Left renal cortex interstitium (tissue), 4 donors: ENCODE measurements around the gene CARD14. TPM values are rescaled to one million over a fixed set of nuclear protein-coding genes. Genes with fewer than 3 reads are reported as not detected.

ENCODE experiments used
- DNase-seq, 4 donors: peaks; one replicate each; pipeline ENCODE4 v3.0.0-alpha.2; 2013; ENCODE audit warnings: low read depth in 4 of 4, low spot score in 2 of 4, missing footprints in 1 of 4
- polyA plus RNA-seq, 4 donors: library from polyadenylated mRNA; unstranded; fragments of 120-200 nt; gene quantifications; one replicate each; pipeline ENCODE4 v1.2.1, GENCODE V29; 2013; ENCODE audit not compliant: insufficient read length in 4 of 4

Gene CARD14
- polyA plus RNA-seq, 4 donors, result 0.56 to 3.0 (median 2.3) TPM

DNA sequence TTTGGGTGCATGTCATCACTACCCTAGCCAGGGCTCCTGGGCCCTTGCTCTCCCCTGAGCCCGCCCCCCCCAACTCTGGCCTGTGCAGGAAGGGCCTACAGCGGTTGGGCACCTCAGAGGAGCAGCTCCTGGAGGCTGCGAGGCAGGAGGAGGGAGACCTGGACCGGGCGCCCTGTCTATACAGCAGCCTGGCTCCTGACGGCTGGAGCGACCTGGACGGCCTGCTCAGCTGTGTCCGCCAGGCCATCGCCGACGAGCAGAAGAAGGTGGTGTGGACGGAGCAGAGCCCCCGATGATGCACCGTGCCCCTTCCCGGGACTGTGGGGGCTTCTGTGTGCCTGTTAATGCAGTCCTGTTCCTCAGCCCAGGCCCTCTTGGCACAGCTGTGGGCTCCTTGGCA is 38.2 kb downstream of the CARD14 start:
- no peak for DNase-seq

DNA sequence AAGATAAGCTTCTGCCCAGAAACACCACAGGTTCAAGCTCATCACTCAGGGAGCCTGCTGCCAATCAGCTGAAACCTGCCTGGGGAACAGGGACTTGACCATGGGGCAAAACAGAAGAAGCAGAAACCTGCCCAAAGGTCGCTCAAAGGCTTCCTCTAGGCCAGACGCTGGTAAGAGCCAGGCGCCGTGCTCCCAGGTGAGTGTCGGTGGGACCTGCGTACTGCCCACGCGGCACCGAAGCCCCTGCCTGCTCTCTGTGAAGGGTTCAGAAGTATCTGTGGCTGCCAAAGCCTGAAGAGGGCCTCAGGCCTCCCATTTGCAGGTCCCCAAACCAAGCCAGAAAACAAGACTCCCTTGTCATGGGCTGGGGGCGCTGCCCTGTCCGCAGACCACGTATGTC is 39.9 kb downstream of the CARD14 start:
- no peak for DNase-seq

DNA sequence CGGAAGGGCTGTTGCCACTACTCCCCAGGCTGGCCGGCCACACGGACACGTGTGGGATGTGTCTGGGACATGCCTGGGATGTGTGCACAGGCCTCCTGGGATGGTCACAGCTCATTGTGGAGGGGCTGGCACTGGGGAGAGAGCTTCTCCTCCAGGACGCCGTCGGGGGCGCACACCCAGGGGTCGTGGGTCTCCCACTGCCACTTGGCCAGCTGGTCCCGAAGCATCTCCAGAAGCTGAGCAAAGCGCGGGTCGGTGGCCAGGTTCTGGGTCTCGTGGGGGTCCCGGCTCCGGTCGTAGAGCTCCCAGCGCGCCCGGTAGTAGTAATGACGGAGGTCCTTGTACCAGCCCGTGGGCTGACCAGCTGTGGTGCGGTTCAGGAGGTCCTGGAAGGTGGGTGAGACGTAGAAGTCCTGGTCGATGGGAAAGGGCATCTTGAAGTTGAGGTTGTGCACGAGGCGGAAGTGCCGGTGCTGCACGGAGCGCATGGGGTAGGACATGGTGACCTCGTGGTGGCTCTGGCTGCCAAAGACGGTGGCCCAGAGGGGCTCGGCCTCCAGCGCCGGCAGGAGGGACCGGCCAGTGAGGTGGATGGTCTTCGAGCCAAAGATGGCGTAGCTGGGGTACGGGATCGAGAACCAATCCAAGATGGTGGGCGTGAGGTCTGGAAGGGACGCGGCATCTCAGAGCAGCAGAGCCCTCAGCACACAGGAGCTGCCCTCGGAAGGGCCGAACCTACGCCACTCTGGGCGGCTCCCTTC is 40.7 kb downstream of the CARD14 start:
- no peak for DNase-seq

DNA sequence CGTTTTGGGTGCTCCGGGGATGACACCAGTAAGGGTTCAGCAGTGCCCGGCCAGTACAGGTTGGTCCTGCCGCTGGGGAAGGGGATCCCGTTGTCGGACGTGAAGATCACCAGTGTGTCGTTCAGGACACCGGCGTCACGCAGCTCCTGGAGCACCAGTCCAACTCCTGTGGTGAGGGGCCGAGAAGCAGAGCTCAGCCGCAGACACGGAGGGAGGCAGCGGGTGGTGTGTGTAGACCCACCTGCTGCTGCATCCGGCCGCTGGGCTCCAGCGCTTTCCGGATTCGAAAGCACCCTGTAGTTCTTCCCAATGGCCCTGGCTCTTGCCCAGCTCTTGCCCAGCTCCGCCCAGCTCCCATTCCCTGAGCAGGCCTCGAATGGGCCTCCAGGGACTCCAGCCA is 42.3 kb downstream of the CARD14 start:
- no peak for DNase-seq

DNA sequence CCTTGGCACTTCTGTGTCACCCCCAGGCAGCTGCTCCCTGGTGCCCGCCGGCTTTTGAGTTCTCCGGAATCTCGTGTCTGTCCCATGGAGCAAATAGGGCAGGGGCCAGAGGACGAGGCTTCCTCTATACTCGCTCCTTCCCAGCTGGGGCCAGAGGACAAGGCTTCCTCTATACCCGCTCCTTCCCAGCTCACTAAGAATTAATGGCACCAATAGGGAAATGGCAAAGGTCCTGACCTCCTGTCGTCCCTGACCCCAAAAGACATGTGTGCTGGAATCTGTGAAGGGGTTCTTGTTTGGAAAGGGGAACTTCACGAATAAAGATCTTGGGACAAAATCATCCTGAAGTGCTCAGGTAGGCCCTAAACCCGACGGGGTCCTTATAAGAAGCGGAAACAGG is 42.7 kb downstream of the CARD14 start:
- no peak for DNase-seq

DNA sequence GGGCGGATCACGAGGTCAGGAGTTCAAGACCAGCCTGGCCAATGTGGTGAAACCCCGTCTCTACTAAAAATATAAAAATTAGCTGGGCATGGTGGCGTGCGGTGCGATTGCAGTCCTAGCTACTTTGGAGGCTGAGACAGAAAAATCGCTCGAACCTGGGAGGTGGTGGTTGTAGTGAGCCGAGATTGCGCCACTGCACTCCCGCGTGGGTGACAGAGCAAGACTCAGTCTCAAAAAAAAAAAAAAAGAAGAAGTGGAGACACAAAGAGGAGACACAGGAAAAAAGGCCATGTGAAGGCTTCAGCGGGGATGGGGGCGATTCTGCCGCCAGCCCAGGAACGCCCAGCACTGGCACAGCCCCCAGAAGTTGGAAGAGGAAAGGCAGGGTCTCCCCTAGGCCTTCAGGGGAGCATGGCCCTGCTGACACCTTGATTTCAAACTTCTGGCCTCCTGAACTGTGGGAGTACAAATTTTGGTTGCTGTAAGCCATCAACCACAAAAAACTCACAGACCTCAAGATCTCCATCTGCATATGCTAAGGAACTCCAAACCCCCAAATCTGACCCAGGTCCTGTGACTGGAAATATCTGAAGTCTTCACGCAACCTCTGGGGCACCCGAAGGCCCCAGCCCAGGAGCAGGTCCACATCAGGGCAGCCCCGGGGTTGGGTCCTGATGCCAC is 43.3 kb downstream of the CARD14 start:
- no peak for DNase-seq

DNA sequence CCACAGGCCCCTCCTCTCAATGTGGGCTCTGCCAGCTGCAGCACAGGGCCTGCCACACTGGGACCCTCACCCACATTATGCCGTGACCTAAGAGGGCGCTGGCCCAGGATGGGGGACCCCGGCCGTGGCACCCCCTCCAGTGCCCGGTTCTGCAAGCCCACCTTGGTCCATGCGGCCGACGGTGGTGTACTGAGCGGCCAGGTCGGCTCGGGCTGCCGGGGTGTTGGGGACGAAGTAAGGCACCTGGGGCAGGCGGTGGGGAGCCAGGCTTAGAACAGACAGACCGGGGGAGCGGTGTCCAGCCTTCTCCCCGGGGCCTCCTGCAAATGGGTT is 43.8 kb downstream of the CARD14 start:
- no peak for DNase-seq

DNA sequence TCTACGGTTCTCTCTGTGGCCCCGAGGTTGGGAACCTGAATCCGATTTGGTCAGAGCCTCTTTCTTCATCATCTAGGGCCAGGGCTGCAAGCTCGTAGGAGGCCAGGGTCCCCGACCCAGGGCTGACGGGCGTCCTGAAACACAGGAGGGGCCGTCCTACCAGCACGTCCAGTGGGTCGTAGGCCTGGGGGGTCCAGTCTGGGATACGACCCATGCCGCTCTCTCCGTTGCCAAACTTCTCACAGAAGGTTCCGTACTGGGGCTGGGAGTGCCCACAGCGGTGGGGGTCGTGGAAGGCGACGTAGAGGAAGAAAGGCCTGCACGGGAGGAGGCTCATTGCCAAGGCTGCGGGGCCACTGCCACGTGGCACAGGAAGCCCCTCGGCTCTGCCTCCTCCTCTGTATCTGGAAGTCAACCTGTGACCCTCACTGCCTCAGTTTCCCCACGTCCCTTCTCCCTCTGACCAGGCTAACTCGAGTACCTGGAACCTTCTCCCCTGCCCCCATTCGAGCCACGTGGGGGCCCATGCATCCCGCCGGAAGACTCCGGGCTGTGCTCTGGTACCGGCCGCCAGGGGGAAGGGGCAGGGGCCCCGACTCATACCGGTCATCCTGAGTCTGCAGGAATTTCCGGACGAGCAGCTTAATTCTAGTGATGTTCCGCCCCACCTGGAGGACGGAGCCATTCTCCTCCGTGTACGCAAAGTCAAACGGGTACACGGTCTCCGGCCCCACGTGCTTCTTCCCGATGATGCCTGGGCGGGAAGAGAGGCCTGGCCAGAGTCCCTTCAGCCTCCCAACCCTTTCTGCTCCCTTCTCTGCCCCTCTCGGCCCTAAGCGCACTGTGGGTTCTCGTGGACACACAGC is 44.4 kb downstream of the CARD14 start:
- DNase-seq, result no peak

DNA sequence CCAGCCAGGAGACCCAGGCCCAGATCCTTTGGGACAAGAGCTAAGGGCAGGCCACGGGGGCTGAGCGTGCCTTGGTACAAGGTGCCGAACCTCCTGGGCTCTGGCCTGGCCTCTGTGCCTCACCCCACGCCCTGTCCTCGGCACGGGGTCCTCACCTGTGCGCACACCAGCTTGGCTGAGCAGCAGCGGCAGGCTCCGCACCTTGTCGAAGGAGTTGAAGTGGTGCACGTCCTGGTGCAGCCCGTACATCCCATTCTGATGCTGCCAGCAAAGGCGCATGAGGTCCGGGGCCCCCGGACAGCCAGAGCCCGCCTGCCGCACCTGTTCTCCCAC is 45.0 kb downstream of the CARD14 start:
- DNase-seq, result no peak

DNA sequence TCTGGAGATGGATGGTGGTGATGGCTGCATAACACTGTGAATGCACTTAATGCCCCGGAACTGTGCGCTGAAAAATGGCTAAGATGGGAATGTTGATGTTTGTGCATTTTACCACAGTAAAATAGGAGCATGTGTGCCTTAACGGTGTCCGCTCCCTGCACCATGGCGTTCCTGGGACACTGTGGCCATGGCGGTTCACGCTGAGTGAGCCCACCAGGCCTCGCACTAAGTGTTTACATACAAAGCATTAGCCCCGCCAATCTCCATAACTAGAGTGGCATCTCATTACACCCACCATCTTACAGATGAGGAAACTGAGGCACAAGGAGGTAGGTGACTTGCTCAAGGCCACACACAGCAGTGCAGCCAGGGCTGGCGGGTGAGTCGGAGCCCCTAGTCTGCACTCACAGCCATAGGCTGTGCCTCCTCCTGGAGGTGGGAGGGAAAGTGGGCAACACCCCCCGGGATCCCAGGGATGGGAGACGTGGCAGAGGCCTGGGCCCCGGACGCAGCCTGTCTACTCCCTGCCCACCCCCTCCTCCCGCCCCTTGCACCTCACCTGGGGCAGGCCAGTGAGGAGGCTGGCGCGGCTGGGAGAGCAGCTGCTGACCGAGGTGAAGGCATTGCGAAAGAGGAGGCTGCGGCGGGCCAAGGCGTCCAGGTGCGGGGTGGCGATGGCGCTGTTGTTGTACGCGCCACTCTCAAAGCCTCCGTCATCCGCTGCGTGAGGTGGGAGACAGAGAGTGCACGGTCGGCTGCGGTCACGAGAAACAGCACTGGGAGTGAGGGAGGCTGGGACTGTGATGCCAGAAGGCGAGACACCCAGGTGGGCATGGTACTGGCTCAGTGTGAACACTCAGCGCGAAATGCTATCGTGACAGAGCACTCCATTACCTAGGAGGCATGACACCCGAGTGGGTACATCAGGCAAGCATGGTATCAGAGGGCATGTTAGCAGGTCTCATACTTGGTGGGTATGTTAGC is 46.9 kb downstream of the CARD14 start:
- DNase-seq, result no peak

DNA sequence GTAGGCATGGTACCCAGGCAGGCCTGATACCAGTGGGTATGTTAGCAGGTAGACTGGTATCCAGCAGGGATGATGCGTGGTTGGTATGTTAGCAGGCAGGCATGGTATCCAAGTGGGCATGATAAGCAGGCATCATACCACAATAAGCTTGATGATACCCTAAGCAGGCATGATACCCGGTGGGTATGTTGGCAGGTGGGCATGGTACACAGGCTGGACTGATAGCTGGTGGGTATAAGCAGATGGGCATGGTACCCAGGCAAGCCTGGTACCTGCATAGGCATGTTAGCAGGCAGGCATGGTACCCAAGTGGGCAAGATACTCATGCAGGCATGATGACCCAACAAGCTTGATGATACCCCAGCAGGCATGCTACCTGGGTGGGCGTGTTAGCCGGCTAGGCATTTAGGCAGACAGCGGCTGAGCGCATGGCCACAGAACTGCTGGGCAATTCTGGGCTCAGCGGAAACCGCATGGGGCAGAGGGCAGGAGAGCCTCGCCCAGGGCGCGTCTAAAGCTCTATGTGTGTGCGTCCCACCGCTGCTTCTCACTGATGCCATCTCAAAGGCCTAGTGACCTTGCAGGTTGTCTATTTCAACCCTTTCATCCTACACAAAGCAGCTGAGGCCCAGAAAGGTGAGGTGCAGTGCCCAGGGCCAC is 48.0 kb downstream of the CARD14 start:
- no peak for DNase-seq

DNA sequence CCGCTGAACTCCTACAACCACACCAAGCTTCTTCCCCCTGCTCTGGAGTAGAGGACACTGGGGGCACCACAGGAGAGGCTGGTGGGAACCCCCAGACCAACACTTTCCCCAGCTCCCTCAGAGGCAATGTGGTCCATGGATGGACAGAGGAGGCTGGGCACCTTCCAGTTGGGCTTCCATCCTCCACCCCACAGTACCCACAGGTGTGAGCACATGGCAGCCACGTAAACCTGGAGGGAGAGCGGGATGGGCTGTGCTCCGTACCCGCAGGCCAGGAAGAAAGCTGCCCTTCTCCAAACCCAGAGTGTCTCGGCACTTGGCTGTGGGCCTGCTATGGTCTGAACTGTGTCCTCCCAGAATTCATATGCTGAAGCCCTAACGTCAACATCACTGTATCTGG is 48.6 kb downstream of the CARD14 start:
- DNase-seq, result no peak

DNA sequence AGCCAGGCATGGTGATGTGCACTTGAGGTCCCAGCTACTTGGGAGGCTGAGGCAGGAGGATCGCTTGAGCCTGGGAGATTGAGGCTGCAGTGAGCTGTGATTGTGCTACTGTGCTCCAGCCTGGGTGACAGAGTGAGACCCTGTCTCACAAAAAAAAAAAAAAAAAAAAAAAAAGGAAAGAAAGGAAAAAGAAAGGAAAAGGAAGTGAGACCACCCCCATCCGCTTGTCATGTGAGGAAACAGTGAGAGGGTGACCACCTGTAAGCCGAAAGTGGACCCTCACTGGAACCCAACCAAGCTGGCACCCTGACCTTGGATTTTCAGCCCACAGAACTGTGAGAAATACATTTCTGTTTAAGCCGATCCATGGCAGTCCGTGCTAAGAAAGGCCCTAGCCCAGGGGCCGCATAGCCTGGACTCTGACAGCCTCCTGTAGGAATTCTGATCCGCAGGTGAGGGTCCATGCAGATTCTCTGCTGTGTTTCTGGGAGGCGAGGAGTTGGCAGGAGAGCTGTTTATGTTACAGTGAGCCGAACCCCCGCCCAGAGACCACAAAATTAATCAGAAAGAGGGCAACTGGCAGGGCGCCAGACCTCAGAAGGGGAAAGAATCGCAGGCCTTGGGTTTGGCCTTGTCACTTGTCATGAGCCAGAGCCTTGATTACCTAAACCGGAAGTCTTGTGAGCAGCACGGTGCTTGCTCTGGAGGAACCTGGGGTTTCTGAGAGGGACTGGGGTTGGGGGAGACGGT is 49.4 kb downstream of the CARD14 start:
- peak in 1 of 4 donors; percentile 32 for DNase-seq

DNA sequence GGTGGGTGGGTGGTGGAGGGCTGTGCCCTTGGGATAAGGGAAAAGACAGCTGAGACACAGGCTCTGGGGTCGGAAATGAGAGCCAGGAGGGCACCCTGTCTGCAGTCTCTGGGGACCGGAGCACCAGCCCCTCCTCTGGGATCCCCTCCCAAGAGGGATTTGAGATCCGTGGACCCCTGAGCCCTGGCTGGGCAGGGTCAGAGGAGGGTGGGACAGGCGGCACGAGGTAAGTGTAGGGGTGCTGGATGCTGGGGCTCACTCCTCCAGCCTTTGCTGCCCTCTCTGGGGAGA is 49.9 kb downstream of the CARD14 start:
- no peak for DNase-seq

DNA sequence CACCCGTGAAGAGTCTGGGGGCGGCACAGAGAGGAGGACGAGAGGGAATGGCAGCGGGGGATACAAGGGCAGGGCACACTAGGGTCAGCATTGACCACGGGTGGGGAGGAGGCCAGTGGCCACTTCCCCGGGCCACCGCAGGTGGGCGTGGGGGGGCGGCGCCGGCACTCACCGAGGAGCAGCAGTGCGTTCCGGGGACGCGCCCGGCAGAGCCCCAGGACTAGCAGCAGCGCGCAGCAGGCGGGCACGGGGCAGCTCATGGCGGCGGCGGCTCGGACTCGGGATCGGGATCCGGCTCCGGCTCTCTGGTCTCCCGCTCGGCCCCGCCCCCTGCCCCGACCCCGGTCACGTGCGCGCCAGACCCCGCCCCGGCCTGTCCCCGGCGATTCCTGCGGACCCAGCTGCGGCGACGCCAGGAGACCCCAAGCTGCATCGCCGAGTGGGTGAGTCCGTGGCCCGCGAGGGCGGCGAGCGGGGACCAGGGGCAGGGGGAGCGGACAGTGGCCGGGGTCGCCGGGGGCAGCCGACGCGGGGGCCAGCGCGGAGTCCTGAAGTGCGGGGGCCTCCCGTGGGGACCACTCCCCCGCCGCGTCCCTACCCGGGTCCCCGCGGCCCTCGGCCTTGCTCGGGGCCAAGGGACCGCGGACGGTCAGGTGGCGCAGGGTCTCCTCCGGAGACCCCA is 50.4 kb downstream of the CARD14 start, which contains the start of the genes SGSH and SLC26A11:
Gene SGSH, minus strand, starts transcription at position 280 of the 682 bp plus-strand sequence. Its CDS starts 20 bp downstream, at position 260.
Gene SLC26A11, plus strand, starts transcription at position 374 of the 682 bp plus-strand sequence. CDS start 1,134 bp downstream, outside the sequence.
- DNase-seq, result peak in 3 of 4 donors; percentile 46 to 49 (median 48)

DNA sequence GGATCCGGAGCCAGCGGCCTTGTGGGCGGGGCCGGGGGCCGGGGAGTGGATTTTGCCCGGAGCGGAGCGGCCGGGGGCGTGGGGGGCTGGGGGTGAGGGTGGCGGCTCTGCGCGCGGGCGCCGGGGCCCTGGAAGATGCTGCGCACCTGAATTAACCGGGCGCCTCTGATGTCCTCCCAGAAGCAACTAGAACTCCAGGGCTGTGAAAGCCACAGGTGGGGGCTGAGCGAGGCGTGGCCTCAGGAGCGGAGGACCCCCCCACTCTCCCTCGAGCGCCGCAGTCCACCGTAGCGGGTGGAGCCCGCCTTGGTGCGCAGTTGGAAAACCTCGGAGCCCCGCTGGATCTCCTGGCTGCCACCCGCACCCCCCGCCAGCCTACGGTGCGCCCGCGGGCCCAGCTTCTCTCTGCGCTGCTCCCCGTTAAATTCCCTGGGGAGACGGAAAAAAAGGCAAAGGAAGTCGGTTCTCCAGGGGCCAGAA is 50.9 kb downstream of the CARD14 start:
- DNase-seq, result peak in 1 of 4 donors; percentile 10

DNA sequence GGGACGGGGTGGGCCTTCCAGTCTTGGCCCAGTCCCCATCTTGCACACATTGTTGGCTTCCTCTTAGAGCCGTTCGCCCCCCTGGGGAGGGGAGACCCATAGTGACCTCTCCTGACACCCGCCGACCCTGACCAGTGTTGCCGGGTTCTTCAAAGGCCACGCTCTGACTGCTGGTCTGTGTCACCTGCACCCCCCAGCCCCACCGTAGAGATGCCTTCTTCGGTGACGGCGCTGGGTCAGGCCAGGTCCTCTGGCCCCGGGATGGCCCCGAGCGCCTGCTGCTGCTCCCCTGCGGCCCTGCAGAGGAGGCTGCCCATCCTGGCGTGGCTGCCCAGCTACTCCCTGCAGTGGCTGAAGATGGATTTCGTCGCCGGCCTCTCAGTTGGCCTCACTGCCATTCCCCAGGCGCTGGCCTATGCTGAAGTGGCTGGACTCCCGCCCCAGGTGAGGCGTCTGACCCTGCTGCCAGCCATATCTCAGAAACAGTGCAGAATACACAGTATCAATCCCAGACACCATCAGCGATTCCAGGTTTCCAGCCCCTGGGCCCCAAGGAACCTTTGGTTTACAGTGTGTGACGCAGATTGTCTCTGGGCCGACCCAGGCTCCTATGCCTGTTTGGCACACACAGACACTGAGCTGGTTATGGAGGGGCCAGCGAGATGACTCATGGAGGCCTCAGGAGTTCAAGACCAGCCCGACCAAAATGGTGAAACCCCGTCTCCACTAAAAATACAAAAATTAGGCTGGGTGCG is 51.7 kb downstream of the CARD14 start:
- no peak for DNase-seq
